SK-N-SH (cell line): ENCODE measurements around the gene MIOS. TPM values are rescaled to one million over a fixed set of nuclear protein-coding genes. Genes with fewer than 3 reads are reported as not detected.

Experiments
- CTCF ChIA-PET: fragments of 300-600, 350-600 bp; formaldehyde crosslinking; extraction: SDS; loops from one replicate; lab custom pipeline; 2021; lab: Yijun Ruan, JAX
- POLR2A ChIA-PET: fragments of 350-600 bp; sonication (Branson Sonifier 250); formaldehyde crosslinking; extraction: SDS; loops from one replicate; lab custom pipeline; 2020; ENCODE audit warnings: antibody characterized with exemption, inconsistent platforms; lab: Yijun Ruan, JAX
- DNase-seq: peaks from one replicate; pipeline ENCODE4 v3.0.0; 2012
- H2AFZ ChIP-seq: fragments of 200-600 bp; sonication (generic); 2 replicates; pipeline ENCODE4 v1.8.1; 2016; ENCODE audit warnings: antibody characterized with exemption, mild to moderate bottlenecking, low read depth
- H3F3A ChIP-seq: fragments of 200-600 bp; sonication (generic); replicated peaks from 2 replicates; pipeline ENCODE3; 2016; ENCODE audit warnings: antibody characterized with exemption, mild to moderate bottlenecking; ENCODE audit not compliant: insufficient read depth
- H3K27ac ChIP-seq, 2 experiments: fragments of 200-500 bp in 1 of 2; fragments of 200-600 bp in 1 of 2; sonication (Bioruptor generic) in 1 of 2; sonication (generic), shearing (Covaris generic) in 1 of 2; 2 replicates each; pipeline versions ENCODE4 v1.5.1 to v1.6.1; 2014 to 2016; ENCODE audit warnings: low read depth in 2 of 2, inconsistent platforms in 1 of 2, low read length in 1 of 2, mild to moderate bottlenecking in 1 of 2, mixed read lengths in 1 of 2
- H3K27me3 ChIP-seq: fragments of 200-600 bp; sonication (generic), shearing (Covaris generic); 2 replicates; pipeline ENCODE4 v1.6.1; 2016; ENCODE audit warnings: mixed run types; ENCODE audit not compliant: insufficient read depth
- H3K36me3 ChIP-seq, 2 experiments: fragments of 200-500 bp in 1 of 2; fragments of 200-600 bp in 1 of 2; sonication (Bioruptor generic) in 1 of 2; sonication (generic) in 1 of 2; replicated peaks in 1 of 2; 2 replicates each; pipeline versions ENCODE3 to v1.5.1; 2014 to 2016; ENCODE audit warnings: low read length in 1 of 2, mild to moderate bottlenecking in 1 of 2; ENCODE audit not compliant: insufficient read depth in 2 of 2, control insufficient read depth in 1 of 2
- H3K4me1 ChIP-seq, 2 experiments: fragments of 200-500 bp in 1 of 2; fragments of 200-600 bp in 1 of 2; sonication (Bioruptor generic) in 1 of 2; sonication (generic), shearing (Covaris generic) in 1 of 2; 2 replicates each; pipeline versions ENCODE4 v1.5.1 to v1.6.1; 2014 to 2016; ENCODE audit warnings: low read depth in 1 of 2, low read length in 1 of 2, mixed run types in 1 of 2; ENCODE audit not compliant: insufficient read depth in 2 of 2, control insufficient read depth in 1 of 2
- H3K4me2 ChIP-seq: fragments of 200-600 bp; sonication (generic), shearing (Covaris generic); 2 replicates; pipeline ENCODE4 v1.6.1; 2017; ENCODE audit warnings: mixed run types
- H3K4me3 ChIP-seq, 2 experiments: fragments of 200-500 bp in 1 of 2; fragments of 200-600 bp in 1 of 2; sonication (Bioruptor generic) in 1 of 2; sonication (generic), shearing (Covaris generic) in 1 of 2; 2 replicates each; pipeline versions ENCODE4 v1.5.1 to v1.8.1; 2014 to 2016; ENCODE audit warnings: low read depth in 2 of 2, inconsistent platforms in 1 of 2, low read length in 1 of 2, mild to moderate bottlenecking in 1 of 2, mixed read lengths in 1 of 2, moderate library complexity in 1 of 2
- H3K79me2 ChIP-seq: fragments of 200-600 bp; sonication (generic); 2 replicates; pipeline ENCODE4 v1.8.1; 2017; ENCODE audit warnings: mild to moderate bottlenecking; ENCODE audit not compliant: insufficient read depth
- H3K9ac ChIP-seq: fragments of 200-600 bp; sonication (generic); 2 replicates; pipeline ENCODE4 v1.6.1; 2017; ENCODE audit warnings: mixed run types
- H3K9me2 ChIP-seq: fragments of 200-600 bp; sonication (generic); 2 replicates; pipeline ENCODE4 v1.6.1; 2017; ENCODE audit warnings: mixed run types
- H3K9me3 ChIP-seq: fragments of 200-600 bp; sonication (generic); 2 replicates; pipeline ENCODE4 v1.6.1; 2017; ENCODE audit warnings: mixed run types, mild to moderate bottlenecking, moderate library complexity
- H4K20me1 ChIP-seq: fragments of 200-600 bp; sonication (generic); 2 replicates; pipeline ENCODE4 v1.6.1; 2017; ENCODE audit warnings: mild to moderate bottlenecking, mixed run types; ENCODE audit not compliant: insufficient read depth
- CHD2 ChIP-seq: fragments of 150-350 bp; IDR thresholded peaks from 2 replicates; pipeline ENCODE4 v1.6.1; 2018; ENCODE audit warnings: low read length; ENCODE audit not compliant: partially characterized antibody
- CTCF ChIP-seq: fragments of 200-600 bp; sonication (generic); IDR thresholded peaks from 2 replicates; pipeline ENCODE4 v1.6.1; 2017; ENCODE audit warnings: antibody characterized with exemption, mild to moderate bottlenecking, moderate library complexity
- EP300 ChIP-seq, 2 experiments: IDR thresholded peaks; 2 replicates each; pipeline versions ENCODE4 v1.4.0 to v1.6.1; 2012; ENCODE audit warnings: borderline replicate concordance in 1 of 2, low read depth in 1 of 2, low read length in 1 of 2
- FOSL2 ChIP-seq: IDR thresholded peaks from 2 replicates; pipeline ENCODE4 v1.4.0; 2012; ENCODE audit warnings: low read depth, mild to moderate bottlenecking, moderate library complexity, borderline replicate concordance
- FOXM1 ChIP-seq: IDR thresholded peaks from 2 replicates; pipeline ENCODE4 v1.4.0; 2012; ENCODE audit warnings: low read depth, mild to moderate bottlenecking
- GABPA ChIP-seq: IDR thresholded peaks from 2 replicates; pipeline ENCODE4 v1.4.0; 2012; ENCODE audit warnings: low read depth, mild to moderate bottlenecking
- JUND ChIP-seq: IDR thresholded peaks from 2 replicates; pipeline ENCODE4 v1.4.0; 2012
- MAX ChIP-seq: IDR thresholded peaks from 2 replicates; pipeline ENCODE4 v1.4.0; 2012; ENCODE audit warnings: low read depth
- MXI1 ChIP-seq: IDR thresholded peaks from 2 replicates; pipeline ENCODE4 v1.6.1; 2012; ENCODE audit warnings: mild to moderate bottlenecking, low read depth, low read length, improper control_type of control experiment
- NFIC ChIP-seq: IDR thresholded peaks from 2 replicates; pipeline ENCODE4 v1.4.0; 2012; ENCODE audit warnings: borderline replicate concordance
- NRF1 ChIP-seq: IDR thresholded peaks from 2 replicates; pipeline ENCODE4 v1.6.1; 2012; ENCODE audit warnings: low read depth, mild to moderate bottlenecking, low read length
- RAD21 ChIP-seq: IDR thresholded peaks from 2 replicates; pipeline ENCODE4 v1.6.1; 2012; ENCODE audit warnings: mild to moderate bottlenecking, low read length
- REST ChIP-seq: IDR thresholded peaks from 2 replicates; pipeline ENCODE4 v1.6.1; 2012; ENCODE audit warnings: mild to moderate bottlenecking, low read depth, low read length, moderate library complexity
- RFX5 ChIP-seq: IDR thresholded peaks from 2 replicates; pipeline ENCODE4 v1.6.1; 2012; ENCODE audit warnings: mild to moderate bottlenecking, improper control_type of control experiment, low read length
- SMC3 ChIP-seq: IDR thresholded peaks from 2 replicates; pipeline ENCODE4 v1.6.1; 2012; ENCODE audit warnings: low read depth, low read length, improper control_type of control experiment
- YY1 ChIP-seq: IDR thresholded peaks from 2 replicates; pipeline ENCODE4 v1.4.0; 2012; ENCODE audit warnings: low read depth, mild to moderate bottlenecking
- WGBS: methylation state at CpG from one replicate; pipeline ENCODE4 v1.1.6; 2017; ENCODE audit warnings: low lambda C conversion rate; 5-methylcytosine and 5-hydroxymethylcytosine counted together
- polyA plus RNA-seq, 3 experiments: library from polyadenylated mRNA; depleted of rRNA; stranded (reverse); fragments of >200 nt; gene quantifications; 2 replicates each; pipeline ENCODE4 v1.2.3, GENCODE V29; 2012
- TF ChIP-seq, protein P1 (sequence below): fragments of 150-350 bp; IDR thresholded peaks from 2 replicates; pipeline ENCODE4 v1.6.1; 2017; ENCODE audit warnings: antibody characterized with exemption, low read length, low read depth, borderline replicate concordance

Gene MIOS
- polyA plus RNA-seq, 1 of the 3 experiments (the other 2 are of a cell fraction) = 16.4 TPM

DNA sequence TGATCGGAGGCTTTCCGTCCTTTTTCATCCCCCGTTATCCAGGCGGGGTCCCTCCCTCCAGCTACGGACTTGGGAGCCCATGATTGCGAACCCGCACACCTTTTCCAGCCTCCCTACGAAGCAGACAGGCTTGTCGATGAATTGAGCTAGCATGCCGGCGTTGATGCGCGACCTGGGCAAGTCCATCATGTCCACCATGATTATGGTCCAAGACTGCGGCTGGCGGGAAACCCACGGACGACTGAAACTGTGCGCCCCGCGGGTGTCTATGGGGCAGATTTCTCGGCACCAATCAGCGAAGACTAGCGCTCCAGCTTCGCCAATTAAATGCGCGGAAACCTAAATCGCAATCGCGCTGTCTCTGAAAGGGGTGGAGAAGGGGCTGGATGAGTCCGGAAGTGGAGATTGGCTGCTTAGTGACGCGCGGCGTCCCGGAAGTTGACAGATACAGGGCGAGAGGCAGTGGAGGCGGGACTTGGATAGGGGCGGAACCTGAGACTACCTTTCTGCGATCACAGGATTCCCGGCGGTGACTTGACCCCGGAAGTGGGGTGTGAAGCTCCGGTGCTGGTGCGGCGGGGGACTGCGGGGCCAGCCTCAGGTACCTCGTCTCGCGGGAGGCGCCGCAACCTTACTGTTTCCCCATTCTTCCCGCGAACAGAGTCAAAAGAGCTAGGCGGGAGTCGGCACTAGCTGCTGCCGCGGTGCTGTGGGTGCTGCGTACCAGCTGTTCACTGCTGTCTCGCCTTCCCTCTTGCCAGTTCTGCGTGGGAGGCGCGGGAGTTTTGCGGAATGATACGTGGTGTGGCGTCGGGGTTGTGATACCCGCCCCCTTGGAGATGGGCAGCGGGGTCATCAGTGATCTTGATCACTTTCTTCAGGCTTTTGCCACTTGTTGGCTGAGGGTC lies 73.8 kb downstream of the MIOS start, which contains the start of gene UMAD1 (continued):
- TF ChIP-seq, protein P1, sequence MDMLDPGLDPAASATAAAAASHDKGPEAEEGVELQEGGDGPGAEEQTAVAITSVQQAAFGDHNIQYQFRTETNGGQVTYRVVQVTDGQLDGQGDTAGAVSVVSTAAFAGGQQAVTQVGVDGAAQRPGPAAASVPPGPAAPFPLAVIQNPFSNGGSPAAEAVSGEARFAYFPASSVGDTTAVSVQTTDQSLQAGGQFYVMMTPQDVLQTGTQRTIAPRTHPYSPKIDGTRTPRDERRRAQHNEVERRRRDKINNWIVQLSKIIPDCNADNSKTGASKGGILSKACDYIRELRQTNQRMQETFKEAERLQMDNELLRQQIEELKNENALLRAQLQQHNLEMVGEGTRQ = no peak
- TF ChIP-seq EP300 (IDR thresholded peaks at IDR 0.05; ENCODE audit: borderline replicate concordance in 1 of 2, low read depth in 1 of 2, low read length in 1 of 2) = peak in 1 of 2 experiments; percentile 3; a peak in 1 of 4 replicates
- peak; percentile 90 for TF ChIP-seq MXI1
- TF ChIP-seq CTCF = no peak
- TF ChIP-seq SMC3 = no peak
- TF ChIP-seq NFIC = 0 out of 2 replicates have a peak, but pooled peaks have one; percentile 33
- TF ChIP-seq JUND = no peak
- peak; percentile 61; the same call in 1 of the 2 replicates for TF ChIP-seq FOXM1
- TF ChIP-seq RFX5 = peak; percentile 94
- peak; percentile 8; the same call in 1 of the 2 replicates for TF ChIP-seq FOSL2
- peak; percentile 37; the same call in 1 of the 2 replicates for TF ChIP-seq NRF1
- TF ChIP-seq, all 33 proteins: peak for 21

GRCh38 chr7:7641129-7641663 lies 74.5 kb downstream of the MIOS start:
- TF ChIP-seq, protein P1 = no peak
- TF ChIP-seq YY1 = no peak
- TF ChIP-seq CHD2 = no peak
- no peak for TF ChIP-seq REST
- no peak for TF ChIP-seq FOSL2
- no peak for TF ChIP-seq MAX
- peak; percentile 34; the same call in 1 of the 2 replicates for TF ChIP-seq RAD21
- TF ChIP-seq GABPA = no peak
- TF ChIP-seq CTCF = peak; percentile 16; the same call in 1 of the 2 replicates
- peaks cover 11 to 12% of the 10 kb centered on the region in 2 experiments for H3K36me3 ChIP-seq
- H3K79me2 ChIP-seq = peaks cover 41% of the 10 kb centered on the region
- no peaks in the 10 kb centered on the region for H4K20me1 ChIP-seq
- peak overlapping the region; percentile 68 for H3K9ac ChIP-seq
- H3K4me1 ChIP-seq = peaks cover 0 to 21% of the 10 kb centered on the region in 2 experiments; a peak in 2 of 4 replicates
- DNase-seq = peak; percentile 46
- H3K9me2 ChIP-seq = no peaks in the 10 kb centered on the region
- no peaks in the 10 kb centered on the region for H3K9me3 ChIP-seq
- peak overlapping the region; percentile 79 to 85 for H3K4me3 ChIP-seq
- POLR2A ChIA-PET = interaction anchor here (0.6 to 2.7 kb wide), 13 partner anchors 9 to 655 kb away, joined by 3 to 25 read pairs (median 6); partner anchors contain the start of gene GLCCI1
- H3F3A ChIP-seq = no peaks in the 10 kb centered on the region
- H2AFZ ChIP-seq = peak overlapping the region; percentile 91
- peak overlapping the region; percentile 80 to 96 for H3K27ac ChIP-seq
- H3K4me2 ChIP-seq = peak overlapping the region; percentile 81
- CTCF ChIA-PET = interaction anchor here (0.8 to 4.3 kb wide), 14 partner anchors 14 to 655 kb away, joined by 3 to 23 read pairs (median 4); no protein-coding TSS in a partner anchor
- WGBS = 4% methylated on average over 22 of the region's 22 CpGs
- no peaks in the 10 kb centered on the region for H3K27me3 ChIP-seq
